Left colon (tissue), 2 donors: ENCODE data around the gene PSKH1. TPM values are rescaled to one million over a fixed set of nuclear protein-coding genes. Genes with fewer than 3 reads are reported as not detected.

Source experiments
- ATAC-seq: fragments of 200-7000 bp; cut with Tn5 transposase; one replicate; pipeline ENCODE4 v1.9.1; 2020; ENCODE audit warnings: mild to moderate bottlenecking, moderate library complexity
- DNase-seq, 2 donors: peaks; one replicate each; pipeline ENCODE4 v3.0.0-alpha.2; 2020
- intact Hi-C, 2 donors: fragments of 100-400 bp; cut with DNase I in 1 of 2; cut with micrococcal nuclease in 1 of 2; formaldehyde crosslinking; loops; one replicate each; pipeline versions ENCODE4 v1.11.2 to v1.14.0; 2022; cut with DNase I, micrococcal nuclease
- total RNA-seq, 2 donors: library from RNA; stranded (reverse); fragmentation: NEBNext Ultra II Directional; extraction: Animal tissue kit (Norgen Biotek cat#: 25700); gene quantifications; one replicate each; pipeline ENCODE4 v1.2.1, GENCODE V29; 2021
- donor health status: DM: no; HTN: no; CAD: no.
- donor health status: DM: yes; HTN: yes; CAD: no.

The PSKH1 gene
- total RNA-seq, 2 donors from 2014 or later: 31.7 to 36.6 TPM

- peak; percentile 35 for ATAC-seq
- peak; percentile 44 to 72 for DNase-seq
- intact Hi-C loops: no loop called here
These were observed 50.8 kb downstream of the PSKH1 start, which contains the start of gene LCAT for GRCh38 chr16:67943619-67944504. LCAT (minus strand) TSS chr16:67944120; CDS start chr16:67944101, 19 bp downstream.

GRCh38 chr16:67944690-67945391 is 51.8 kb downstream of the PSKH1 start:
- ATAC-seq: no peak
- intact Hi-C loops: no loop called here
- no peak for DNase-seq

- ATAC-seq (no peak), DNase-seq (no peak)
- intact Hi-C loops: no loop called here
These were observed 52.4 kb downstream of the PSKH1 start for GRCh38 chr16:67945392-67945933.

- ATAC-seq (no peak), DNase-seq (no peak)
- intact Hi-C loops: no loop called here
These were observed 53.1 kb downstream of the PSKH1 start for GRCh38 chr16:67946128-67946569.

- intact Hi-C loops: no loop called here
- no peak for DNase-seq
- ATAC-seq: no peak
These were observed 54.0 kb downstream of the PSKH1 start for GRCh38 chr16:67946966-67947558.

- intact Hi-C loops: no loop called here
- ATAC-seq (peak; percentile 68), DNase-seq (peak in 1 of 2 donors; percentile 34)
These were observed 55.0 kb downstream of the PSKH1 start for GRCh38 chr16:67948015-67948414.

GRCh38 chr16:67949645-67950044 is 56.6 kb downstream of the PSKH1 start:
- intact Hi-C loops: no loop called here
- DNase-seq (no peak), ATAC-seq (no peak)

- ATAC-seq (no peak), DNase-seq (no peak)
- intact Hi-C loops: no loop called here
These were observed 57.3 kb downstream of the PSKH1 start for GRCh38 chr16:67950335-67950843.

- no peak for DNase-seq
- no peak for ATAC-seq
- intact Hi-C loops: no loop called here
These were observed 58.4 kb downstream of the PSKH1 start for GRCh38 chr16:67951485-67951884.

- DNase-seq (no peak), ATAC-seq (no peak)
- intact Hi-C loops: no loop called here
These were observed 60.8 kb downstream of the PSKH1 start for GRCh38 chr16:67953641-67954375.

- no peak for DNase-seq
- intact Hi-C loops: no loop called here
- no peak for ATAC-seq
These were observed 61.6 kb downstream of the PSKH1 start for GRCh38 chr16:67954421-67955196.

- ATAC-seq (no peak), DNase-seq (no peak)
- intact Hi-C loops: no loop called here
These were observed 64.6 kb downstream of the PSKH1 start for GRCh38 chr16:67957622-67958021.

- intact Hi-C loops: no loop called here
- DNase-seq (peak; percentile 60 to 68), ATAC-seq (peak; percentile 59)
These were observed 66.7 kb downstream of the PSKH1 start for GRCh38 chr16:67959536-67960329.

- ATAC-seq (peak; percentile 91), DNase-seq (peak; percentile 89 to 92)
- intact Hi-C loops: no loop called here
These were observed 68.5 kb downstream of the PSKH1 start for GRCh38 chr16:67961551-67961957.

GRCh38 chr16:67962135-67962534 is 69.1 kb downstream of the PSKH1 start:
- ATAC-seq: no peak
- DNase-seq: no peak
- intact Hi-C loops: no loop called here

- DNase-seq: no peak
- no peak for ATAC-seq
- intact Hi-C loops: no loop called here
These were observed 70.2 kb downstream of the PSKH1 start for GRCh38 chr16:67963292-67963661.
